Mesothelial cell of epicardium (in vitro differentiated cells): ENCODE results near the gene BUB1. TPM values are rescaled to one million over a fixed set of nuclear protein-coding genes. Genes with fewer than 3 reads are reported as not detected.
"Not testable (repeated sequence)": the region's sequence is repeated elsewhere in the genome, so short reads cannot be mapped to it uniquely, and the experiment has no call there.

Source experiments
- DNase-seq, 2 experiments: peaks; one replicate each; pipeline ENCODE4 v3.0.0; 2021; ENCODE audit warnings: low spot score in 2 of 2; ENCODE audit not compliant: unreplicated experiment in 2 of 2
- H3K27ac Mint-ChIP-seq: 2 replicates; pipeline ENCODE4 v1.8.0; 2021; ENCODE audit warnings: mixed read lengths
- H3K27me3 Mint-ChIP-seq: 2 replicates; pipeline ENCODE4 v1.8.0; 2021; ENCODE audit warnings: low read depth, mixed read lengths
- H3K36me3 Mint-ChIP-seq: 2 replicates; pipeline ENCODE4 v1.8.0; 2021; ENCODE audit warnings: mixed read lengths
- H3K4me1 Mint-ChIP-seq: 2 replicates; pipeline ENCODE4 v1.8.0; 2021; ENCODE audit warnings: mixed read lengths
- H3K4me3 Mint-ChIP-seq: 2 replicates; pipeline ENCODE4 v1.8.0; 2021; ENCODE audit warnings: mild to moderate bottlenecking, moderate library complexity, mixed read lengths
- H3K9me3 Mint-ChIP-seq: 2 replicates; pipeline ENCODE4 v1.8.0; 2021; ENCODE audit warnings: mixed read lengths
- total RNA-seq: library from RNA; stranded (reverse); gene quantifications from 3 replicates; pipeline ENCODE4 v1.2.1, GENCODE V29; 2021

BUB1 gene
- total RNA-seq, 1 donor from 2014 or later = 21.2 TPM

DNA sequence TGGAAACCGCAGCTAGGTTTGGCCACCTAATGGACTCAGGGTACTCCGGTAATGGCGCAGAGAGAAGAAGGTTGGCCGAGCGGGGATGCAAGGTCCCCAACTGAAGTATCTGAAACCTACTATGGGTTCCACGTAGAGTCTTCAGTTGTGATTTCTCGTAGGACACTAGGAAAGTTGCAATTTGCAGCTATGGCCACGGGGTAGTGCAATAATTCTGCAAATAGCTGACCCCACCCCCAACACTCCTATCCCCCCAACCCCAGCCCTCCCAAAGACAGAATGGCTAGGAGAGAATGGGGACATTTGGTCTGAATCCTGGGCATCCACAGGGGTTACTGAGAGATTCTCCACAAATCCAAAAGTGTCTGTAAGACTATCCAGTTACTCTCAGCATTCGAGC, 75.7 kb downstream of the BUB1 start:
- H3K36me3 Mint-ChIP-seq = not testable (repeated sequence)

DNA sequence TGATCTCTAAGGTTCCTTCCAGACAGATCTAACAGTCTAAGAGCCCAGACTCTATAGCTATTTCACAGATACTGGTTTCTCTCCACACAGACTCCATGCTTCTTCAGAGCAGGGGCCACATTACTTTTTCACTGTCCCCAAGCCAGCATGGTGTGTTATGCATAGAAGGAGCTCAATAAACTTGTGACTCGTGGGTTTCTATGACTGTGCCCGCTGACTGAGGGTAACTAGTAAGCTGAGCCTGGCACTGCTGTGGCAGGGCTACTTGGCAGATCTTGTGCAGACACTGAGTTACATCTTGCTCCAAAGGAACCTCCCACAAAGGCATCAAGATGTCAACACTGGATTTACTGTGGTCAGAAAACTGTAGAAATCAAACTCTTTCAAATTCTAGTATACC, 85.9 kb downstream of the BUB1 start:
- not testable (repeated sequence) for H3K9me3 Mint-ChIP-seq, H3K4me1 Mint-ChIP-seq

More for the DNA sequence above, 75.7 kb downstream of the BUB1 start:
- not testable (repeated sequence) for H3K4me3 Mint-ChIP-seq, DNase-seq, H3K27ac Mint-ChIP-seq, H3K4me1 Mint-ChIP-seq, H3K9me3 Mint-ChIP-seq, H3K27me3 Mint-ChIP-seq

DNA sequence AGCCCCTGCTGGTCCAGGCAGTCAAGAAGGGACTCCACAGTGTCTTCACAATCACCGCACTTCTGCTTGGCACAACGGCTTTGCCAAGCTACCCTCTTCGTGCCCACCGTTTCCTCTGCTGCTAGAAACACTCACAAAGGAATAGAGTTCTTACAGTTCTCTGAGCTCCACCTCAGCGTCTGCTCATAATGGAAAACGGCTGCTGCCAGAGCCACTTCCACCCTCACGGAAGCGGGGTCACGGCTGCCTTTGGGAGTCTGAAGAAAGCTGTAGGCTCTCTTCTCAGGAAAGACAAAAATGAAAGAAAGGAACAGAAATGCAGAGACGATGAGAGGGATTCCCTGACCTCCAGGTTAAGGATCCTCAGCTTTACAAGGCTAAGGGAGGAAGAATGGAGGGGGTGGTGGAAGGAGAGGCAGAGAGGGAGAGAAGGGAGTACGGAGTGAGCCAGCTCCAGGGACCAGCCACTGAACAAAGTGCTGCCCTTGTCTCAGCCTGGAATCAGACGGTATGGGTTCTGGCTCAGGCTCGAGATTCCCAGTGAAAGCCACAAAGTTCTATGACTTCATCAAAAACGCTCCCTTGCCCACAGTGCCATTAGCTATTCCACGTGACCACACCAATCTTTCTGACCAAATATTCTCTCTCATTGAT, 88.1 kb downstream of the BUB1 start:
- not testable (repeated sequence) for H3K36me3 Mint-ChIP-seq, H3K4me3 Mint-ChIP-seq, H3K27ac Mint-ChIP-seq, H3K27me3 Mint-ChIP-seq, H3K4me1 Mint-ChIP-seq, DNase-seq, H3K9me3 Mint-ChIP-seq

More for the DNA sequence above, 85.9 kb downstream of the BUB1 start:
- not testable (repeated sequence) for H3K27me3 Mint-ChIP-seq, H3K4me3 Mint-ChIP-seq, H3K36me3 Mint-ChIP-seq, DNase-seq, H3K27ac Mint-ChIP-seq

DNA sequence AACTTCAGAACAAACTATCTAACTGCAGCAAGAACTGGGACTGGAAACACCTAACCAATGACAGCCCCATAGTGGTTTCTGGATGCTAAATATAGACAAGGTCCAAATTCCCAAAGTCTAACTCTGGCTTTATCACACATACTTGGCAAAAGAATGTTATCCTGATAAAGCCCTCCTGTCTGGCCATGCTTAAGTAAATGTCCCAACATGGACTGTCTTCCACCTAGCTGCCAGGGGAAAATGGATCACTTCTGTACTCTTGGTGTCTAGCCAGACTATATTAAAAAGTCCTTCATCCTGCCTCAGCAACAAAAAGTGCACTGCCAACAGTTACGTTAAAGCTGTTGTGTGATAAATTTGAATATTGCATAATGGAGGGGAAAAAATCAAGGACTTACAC, 89.3 kb downstream of the BUB1 start:
- H3K36me3 Mint-ChIP-seq, H3K4me1 Mint-ChIP-seq, H3K4me3 Mint-ChIP-seq, DNase-seq, H3K27me3 Mint-ChIP-seq, H3K27ac Mint-ChIP-seq, H3K9me3 Mint-ChIP-seq: not testable (repeated sequence)

Other genes starting within 250 kb of the BUB1 start
- 0.82 to 1.8 TPM (median 1.2 TPM) in 3 replicates for gene LIMS4, start 205.2 kb downstream of the BUB1 start, total RNA-seq
- 18.4 to 34.9 TPM (median 24.7 TPM) in 3 replicates for gene RGPD6, start 100.8 kb downstream of the BUB1 start, total RNA-seq
- gene ACOXL, start 54.5 kb upstream of the BUB1 start, total RNA-seq = 0.20 to 0.44 TPM (median 0.25 TPM) in 3 replicates